Activated naive CD8-positive, alpha-beta T cell treated with anti-CD3 and anti-CD28 coated beads, Interleukin-2, amount 10 ng/mL, durations not matched to agents 7 days and 5 days (primary cell): Measurements from ENCODE around the gene PTPRN2. TPM values are rescaled to one million over a fixed set of nuclear protein-coding genes. Genes with fewer than 3 reads are reported as not detected.
"Not testable (repeated sequence)": the region's sequence is repeated elsewhere in the genome, so short reads cannot be mapped to it uniquely, and the experiment has no call there.

Source experiments
- ATAC-seq: fragments of 150-1000 bp; cut with Tn5 transposase; one replicate; pipeline ENCODE4 v1.10.0; 2021; ENCODE audit warnings: low read depth, moderate library complexity
- POLR2A ChIA-PET: fragments of 350-600 bp; sonication (Branson Sonifier 250); formaldehyde crosslinking; loops from one replicate; lab custom pipeline; 2021; ENCODE audit warnings: antibody characterized with exemption; lab: Charles Lee
- DNase-seq: peaks from one replicate; pipeline ENCODE4 v3.0.0; 2021
- H3K27ac Mint-ChIP-seq: one replicate; pipeline ENCODE4 v1.8.0; 2022; ENCODE audit warnings: mild to moderate bottlenecking, mixed read lengths
- H3K27me3 Mint-ChIP-seq: one replicate; pipeline ENCODE4 v1.8.0; 2022; ENCODE audit warnings: mild to moderate bottlenecking, moderate library complexity, mixed read lengths
- H3K36me3 Mint-ChIP-seq: one replicate; pipeline ENCODE4 v1.8.0; 2021; ENCODE audit warnings: mild to moderate bottlenecking, mixed read lengths
- H3K4me1 Mint-ChIP-seq: one replicate; pipeline ENCODE4 v1.8.0; 2021; ENCODE audit warnings: mixed read lengths
- H3K4me3 Mint-ChIP-seq: one replicate; pipeline ENCODE4 v1.8.0; 2022; ENCODE audit warnings: mild to moderate bottlenecking, moderate library complexity, mixed read lengths
- H3K9me3 Mint-ChIP-seq: one replicate; pipeline ENCODE4 v1.8.0; 2021; ENCODE audit warnings: mixed read lengths
- total RNA-seq, 2 experiments: library from RNA; stranded (reverse); gene quantifications; one replicate each; pipeline ENCODE4 v1.2.3, GENCODE V29; 2021

Gene PTPRN2
- total RNA-seq, 2 experiments from 2014 or later, result 4.5 to 4.9 TPM

DNA sequence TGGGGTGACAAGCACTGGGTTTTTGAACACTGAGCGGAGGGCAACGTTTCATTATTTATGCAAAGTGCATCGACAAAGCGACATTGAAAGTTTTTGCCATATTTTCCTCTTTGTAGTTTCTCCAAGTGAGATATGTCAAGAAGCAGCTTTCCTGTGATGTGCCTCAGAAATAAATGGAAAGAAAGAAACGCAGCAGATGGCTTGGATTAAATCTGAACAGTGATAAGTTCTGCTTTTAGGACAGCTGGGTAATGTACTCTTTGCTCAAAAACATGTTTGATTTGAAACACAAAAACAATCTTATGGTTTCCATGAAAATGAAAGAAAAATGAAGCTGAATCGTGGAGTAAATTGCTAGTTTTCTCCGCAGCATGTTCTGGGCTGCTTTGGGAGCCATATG lies 166.3 kb downstream of the PTPRN2 start:
- no peak for DNase-seq
- H3K27me3 Mint-ChIP-seq, result peaks cover 2% of the 10 kb centered on the region
- no peaks in the 10 kb centered on the region for H3K4me1 Mint-ChIP-seq
- no peak for ATAC-seq
- H3K27ac Mint-ChIP-seq, result no peak overlapping the region
- no peaks in the 10 kb centered on the region for H3K36me3 Mint-ChIP-seq
- POLR2A ChIA-PET, result no interaction called here
- H3K9me3 Mint-ChIP-seq, result peaks cover 7% of the 10 kb centered on the region
- H3K4me3 Mint-ChIP-seq, result no peak overlapping the region

DNA sequence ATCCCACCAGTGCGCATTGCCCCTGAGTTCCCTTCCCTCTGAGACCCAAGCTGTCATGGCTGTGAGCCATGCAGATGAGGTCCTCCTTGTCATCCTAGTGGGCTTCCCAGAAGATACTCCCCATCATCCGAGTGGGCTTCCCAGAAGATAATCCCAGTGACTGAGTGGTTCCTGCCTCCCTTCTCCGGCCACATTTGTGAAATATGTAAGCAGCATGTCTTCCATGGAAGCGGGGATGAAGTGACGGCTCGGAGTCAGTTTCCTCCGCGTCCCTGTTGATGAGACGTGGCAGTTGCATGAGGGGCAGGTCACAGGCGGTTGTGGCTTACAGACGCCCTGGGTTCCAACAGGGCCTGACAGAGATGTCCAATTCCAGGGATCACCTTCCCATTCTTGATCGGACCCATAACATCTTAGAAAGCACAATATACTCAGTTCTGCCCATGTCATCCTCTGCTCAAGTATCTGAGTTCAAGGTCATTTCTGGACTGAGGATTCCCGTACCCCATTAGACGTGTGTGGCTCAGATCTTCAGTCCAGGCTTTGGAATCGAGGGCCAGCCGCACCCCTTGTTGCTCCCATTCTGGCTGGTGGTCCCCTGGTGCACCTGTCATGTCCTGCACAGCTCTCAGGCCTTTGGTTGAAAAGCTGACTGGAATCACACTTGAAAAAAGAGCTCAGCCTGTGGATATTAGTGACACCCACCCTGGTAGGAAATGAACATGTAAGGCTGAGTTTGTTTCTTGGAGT lies 166.9 kb downstream of the PTPRN2 start:
- no peak for ATAC-seq
- H3K36me3 Mint-ChIP-seq, result no peaks in the 10 kb centered on the region
- H3K4me1 Mint-ChIP-seq, result no peaks in the 10 kb centered on the region
- no peak overlapping the region for H3K4me3 Mint-ChIP-seq
- DNase-seq, result no peak
- POLR2A ChIA-PET, result no interaction called here
- no peak overlapping the region for H3K27ac Mint-ChIP-seq
- peaks cover 2% of the 10 kb centered on the region for H3K27me3 Mint-ChIP-seq
- peaks cover 7% of the 10 kb centered on the region for H3K9me3 Mint-ChIP-seq

DNA sequence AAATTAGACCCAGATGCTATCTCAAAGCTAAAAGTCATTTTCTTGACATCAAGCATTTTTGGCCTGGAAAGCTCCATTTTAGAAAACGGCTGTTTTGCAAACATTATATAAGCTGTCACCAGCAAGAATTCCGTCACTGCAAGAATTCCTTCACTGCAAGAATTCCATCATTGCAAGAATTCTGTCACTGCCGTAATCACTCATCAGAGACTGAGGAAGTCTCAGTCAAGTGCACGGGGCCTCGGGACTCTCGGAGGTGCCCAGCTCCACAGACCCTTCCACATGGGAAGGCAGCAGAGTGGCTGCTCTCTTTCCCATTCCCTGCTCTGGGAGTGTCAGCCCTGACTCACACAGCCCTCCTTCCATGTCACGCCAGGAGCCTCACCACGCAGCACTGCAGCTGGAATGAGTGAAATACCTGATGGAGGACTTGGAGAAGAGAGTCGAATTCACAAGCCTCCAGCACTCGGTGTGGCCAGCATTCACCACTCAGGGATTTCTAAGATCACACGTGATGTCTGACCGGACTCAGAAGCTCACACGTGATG lies 168.3 kb downstream of the PTPRN2 start:
- ATAC-seq, result no peak
- Mint-ChIP-seq H3K27me3 (peaks cover 2% of the 10 kb centered on the region), H3K4me1 (no peaks in the 10 kb centered on the region), H3K27ac (no peak overlapping the region), H3K36me3 (no peaks in the 10 kb centered on the region), H3K9me3 (peaks cover 7% of the 10 kb centered on the region), H3K4me3 (no peak overlapping the region)
- DNase-seq, result no peak
- POLR2A ChIA-PET, result no interaction called here

DNA sequence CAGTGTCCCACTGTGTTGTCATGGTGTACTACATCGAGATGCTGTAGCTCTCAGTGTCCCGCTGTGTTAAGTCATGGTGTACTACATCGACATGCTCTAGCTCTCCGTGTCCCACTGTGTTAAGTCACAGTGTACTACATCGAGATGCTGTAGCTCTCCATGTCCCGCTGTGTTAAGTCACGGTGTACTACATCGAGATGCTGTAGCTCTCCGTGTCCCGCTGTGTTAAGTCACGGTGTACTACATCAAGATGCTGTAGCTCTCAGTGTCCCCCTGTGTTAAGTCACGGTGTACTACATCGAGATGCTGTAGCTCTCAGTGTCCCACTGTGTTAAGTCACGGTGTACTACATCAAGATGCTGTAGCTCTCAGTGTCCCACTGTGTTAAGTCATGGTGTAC lies 169.2 kb downstream of the PTPRN2 start:
- H3K36me3 Mint-ChIP-seq, H3K27me3 Mint-ChIP-seq, H3K4me1 Mint-ChIP-seq, POLR2A ChIA-PET, H3K9me3 Mint-ChIP-seq, H3K27ac Mint-ChIP-seq, DNase-seq, H3K4me3 Mint-ChIP-seq, ATAC-seq: not testable (repeated sequence)

DNA sequence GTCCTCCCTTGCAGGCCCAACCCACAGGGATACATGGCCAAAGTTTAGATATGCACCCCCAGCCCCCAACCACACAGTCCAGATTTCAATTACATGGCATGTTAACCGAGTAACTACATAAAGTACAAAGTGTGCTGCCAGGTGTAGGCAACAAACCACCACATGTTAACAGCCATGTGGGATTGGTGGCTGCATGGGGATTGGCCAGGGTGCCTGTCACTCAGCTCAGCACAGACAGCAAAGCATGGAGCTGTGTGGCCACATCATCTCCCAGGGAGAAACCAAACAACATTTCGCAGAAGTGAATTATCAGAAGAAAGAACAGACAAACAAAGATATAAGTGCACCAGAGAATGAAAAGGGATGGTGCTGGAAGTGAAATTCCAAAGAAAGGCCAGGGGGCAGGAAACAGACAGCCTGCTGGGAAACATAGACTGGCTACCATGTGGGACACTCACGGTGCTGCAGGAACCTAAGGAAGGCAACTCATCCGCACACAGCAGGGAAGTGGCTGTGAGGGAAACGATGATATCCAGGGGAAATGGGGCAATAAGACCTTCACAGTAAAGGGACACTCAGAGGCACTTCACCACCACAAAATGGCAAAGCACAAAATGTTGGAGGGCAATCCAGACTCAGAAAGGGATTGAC lies 171.2 kb downstream of the PTPRN2 start:
- ATAC-seq (no peak), DNase-seq (no peak)
- Mint-ChIP-seq H3K27me3 (no peaks in the 10 kb centered on the region), H3K27ac (no peak overlapping the region), H3K4me3 (no peak overlapping the region), H3K9me3 (peaks cover 7% of the 10 kb centered on the region), H3K4me1 (no peaks in the 10 kb centered on the region), H3K36me3 (no peaks in the 10 kb centered on the region)
- POLR2A ChIA-PET, result no interaction called here

DNA sequence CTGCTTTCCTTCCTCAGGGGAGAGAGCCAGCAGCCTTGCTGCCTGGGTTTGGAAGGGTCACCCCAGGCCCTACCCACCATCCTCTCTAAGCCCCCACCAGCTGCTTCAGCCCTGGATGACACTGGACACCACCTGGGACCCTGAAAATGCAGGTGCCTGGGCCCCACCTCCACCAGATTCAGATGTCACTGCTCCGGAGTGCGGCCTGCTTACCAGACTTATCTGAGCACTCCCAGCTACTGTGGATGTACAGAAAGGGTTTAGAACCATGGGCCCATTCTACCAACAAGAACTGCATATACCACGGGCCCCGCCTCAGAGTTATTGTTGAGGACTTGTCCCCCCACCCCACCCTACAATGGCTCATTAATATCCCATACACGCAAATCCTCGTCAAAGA lies 172.3 kb downstream of the PTPRN2 start:
- Mint-ChIP-seq H3K4me1 (no peaks in the 10 kb centered on the region), H3K4me3 (no peak overlapping the region), H3K27me3 (no peaks in the 10 kb centered on the region), H3K9me3 (peaks cover 7% of the 10 kb centered on the region), H3K27ac (no peak overlapping the region), H3K36me3 (no peaks in the 10 kb centered on the region)
- ATAC-seq (no peak), DNase-seq (no peak)
- POLR2A ChIA-PET, result no interaction called here

DNA sequence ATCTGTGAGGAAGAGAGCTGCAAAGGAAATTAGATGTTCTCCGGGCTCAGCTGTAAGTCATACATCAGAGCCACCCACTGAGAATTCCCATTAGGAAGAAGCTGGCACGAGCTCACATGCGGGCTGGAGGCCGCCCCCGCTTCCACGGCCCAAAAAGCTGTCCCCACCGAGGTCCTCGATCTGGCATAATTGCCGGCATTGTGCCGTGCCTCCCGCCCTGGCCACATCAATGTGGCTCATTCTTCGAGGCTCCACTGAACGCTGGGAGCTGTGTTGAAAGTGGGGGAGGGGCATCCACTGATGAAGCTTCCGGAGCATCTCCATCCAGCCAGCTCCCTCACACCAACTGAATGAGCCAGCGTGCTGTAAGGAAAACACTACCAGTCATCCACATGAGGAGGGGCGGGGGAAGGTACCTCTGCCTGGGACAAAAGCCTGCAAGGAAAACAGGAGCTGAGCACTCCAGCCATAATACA lies 173.1 kb downstream of the PTPRN2 start:
- ATAC-seq (no peak), DNase-seq (no peak)
- POLR2A ChIA-PET, result no interaction called here
- Mint-ChIP-seq H3K4me3 (no peak overlapping the region), H3K27me3 (no peaks in the 10 kb centered on the region), H3K9me3 (peaks cover 7% of the 10 kb centered on the region), H3K27ac (no peak overlapping the region), H3K36me3 (no peaks in the 10 kb centered on the region), H3K4me1 (no peaks in the 10 kb centered on the region)

DNA sequence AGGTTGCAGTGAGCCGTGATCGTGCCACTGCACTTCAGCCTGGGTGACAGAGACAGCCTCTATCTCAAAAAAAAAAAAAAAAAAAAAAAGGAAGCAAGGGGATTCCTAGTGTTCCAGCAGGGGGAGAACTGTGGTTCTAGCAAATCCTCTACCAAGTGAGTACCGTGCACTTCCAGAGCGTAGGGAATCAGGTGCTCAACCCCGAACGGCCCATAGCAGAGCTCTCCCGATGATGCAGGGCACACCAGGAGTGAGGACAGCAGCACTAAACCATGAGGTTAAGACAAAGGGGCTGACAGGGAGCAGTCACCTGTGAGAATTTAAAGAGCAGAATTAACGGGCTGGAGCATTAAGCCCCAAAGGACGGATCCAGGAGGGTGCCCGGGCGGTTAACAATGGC lies 173.6 kb downstream of the PTPRN2 start:
- POLR2A ChIA-PET, result no interaction called here
- H3K27ac Mint-ChIP-seq, result no peak overlapping the region
- no peak overlapping the region for H3K4me3 Mint-ChIP-seq
- peaks cover 7% of the 10 kb centered on the region for H3K9me3 Mint-ChIP-seq
- H3K4me1 Mint-ChIP-seq, result no peaks in the 10 kb centered on the region
- DNase-seq (no peak), ATAC-seq (no peak)
- H3K36me3 Mint-ChIP-seq, result no peaks in the 10 kb centered on the region
- H3K27me3 Mint-ChIP-seq, result no peaks in the 10 kb centered on the region

DNA sequence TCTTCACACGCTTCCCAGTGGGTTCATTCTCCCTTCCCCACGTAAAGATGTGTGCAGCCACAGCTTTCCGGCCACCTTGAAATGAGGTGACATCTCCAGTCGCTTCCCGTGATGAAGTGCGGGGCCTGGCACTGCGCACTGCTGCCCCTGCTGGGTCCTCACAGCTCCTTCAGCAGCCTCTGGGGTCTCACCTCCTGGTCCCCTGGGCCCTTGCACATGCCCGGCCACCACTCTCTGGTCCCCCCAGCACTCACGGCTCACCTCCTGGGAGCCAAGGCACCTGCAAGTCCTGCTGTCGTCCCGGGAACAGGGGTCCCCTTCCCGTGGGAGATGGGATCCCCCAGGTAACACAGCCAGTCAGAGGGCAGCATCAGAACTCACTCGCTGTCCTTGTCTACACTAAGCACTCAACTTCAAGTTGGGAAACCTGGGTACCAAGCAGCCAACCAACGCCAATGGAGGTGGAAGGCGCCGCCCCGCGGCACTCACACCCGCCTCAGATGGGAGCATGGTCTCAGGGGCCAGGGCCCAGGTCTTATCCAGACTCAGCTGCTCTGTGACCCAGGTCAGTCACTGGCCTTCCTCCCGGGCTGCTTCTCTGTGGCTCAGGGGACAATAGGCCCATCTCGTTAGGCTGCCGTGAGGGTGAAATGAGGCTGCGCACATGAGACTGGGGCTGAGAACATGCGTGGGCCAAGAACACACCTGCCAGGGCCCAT lies 176.2 kb downstream of the PTPRN2 start:
- H3K4me3 Mint-ChIP-seq, result no peak overlapping the region
- DNase-seq (peak; percentile 15), ATAC-seq (no peak)
- no peaks in the 10 kb centered on the region for H3K4me1 Mint-ChIP-seq
- no peaks in the 10 kb centered on the region for H3K9me3 Mint-ChIP-seq
- POLR2A ChIA-PET, result no interaction called here
- no peak overlapping the region for H3K27ac Mint-ChIP-seq
- no peaks in the 10 kb centered on the region for H3K27me3 Mint-ChIP-seq
- H3K36me3 Mint-ChIP-seq, result no peaks in the 10 kb centered on the region

DNA sequence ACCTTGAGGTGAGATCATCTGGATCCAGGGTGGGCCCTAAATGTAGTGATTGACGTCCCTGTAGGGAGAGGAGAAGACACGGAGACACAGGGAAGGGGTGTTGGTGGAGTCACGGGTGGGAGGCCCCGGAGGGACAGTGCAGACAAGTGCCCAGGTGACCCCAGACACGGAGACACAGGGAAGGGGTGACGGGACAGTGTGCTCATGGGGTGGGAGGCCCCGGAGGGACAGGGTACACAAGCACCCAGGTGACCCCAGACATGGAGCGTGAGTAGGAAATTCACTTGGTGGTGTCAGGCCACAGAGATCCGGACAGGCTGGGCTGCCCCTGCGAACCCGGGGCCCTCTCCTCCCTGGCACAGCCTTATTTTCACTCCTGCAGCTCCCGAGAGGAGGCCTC lies 176.9 kb downstream of the PTPRN2 start:
- H3K36me3 Mint-ChIP-seq, result no peaks in the 10 kb centered on the region
- no peaks in the 10 kb centered on the region for H3K4me1 Mint-ChIP-seq
- H3K4me3 Mint-ChIP-seq, result no peak overlapping the region
- no peaks in the 10 kb centered on the region for H3K27me3 Mint-ChIP-seq
- no peak overlapping the region for H3K27ac Mint-ChIP-seq
- POLR2A ChIA-PET, result interaction anchor here (0.6 kb wide), 1 partner anchor 397 kb away, joined by 3 read pairs; no protein-coding TSS in a partner anchor
- DNase-seq (peak; percentile 15), ATAC-seq (no peak)
- H3K9me3 Mint-ChIP-seq, result no peaks in the 10 kb centered on the region

DNA sequence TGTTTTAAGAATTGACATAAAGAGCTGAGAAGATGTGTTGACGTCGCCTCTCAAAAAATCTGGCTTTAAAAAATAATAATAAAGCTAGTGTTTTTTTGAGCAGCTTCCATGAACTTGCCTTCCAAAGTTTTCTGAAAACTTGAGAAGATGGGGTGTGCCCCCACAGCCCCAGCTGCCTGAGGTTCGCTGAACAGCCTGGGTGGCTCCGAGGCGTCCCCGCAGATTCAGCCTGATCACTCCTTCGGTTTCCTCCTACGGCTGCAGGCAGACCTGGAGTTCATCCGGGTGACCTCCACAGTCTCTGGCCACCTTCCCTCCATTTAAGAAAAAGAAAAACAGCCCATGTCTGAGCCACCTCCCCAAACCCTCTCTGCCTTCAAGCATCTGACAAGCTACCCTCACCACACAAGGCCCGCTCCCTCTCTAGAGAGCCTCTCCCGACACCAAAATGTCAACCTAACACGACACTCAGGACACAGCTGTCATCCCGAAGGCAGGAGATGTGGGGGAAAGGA lies 177.8 kb downstream of the PTPRN2 start:
- POLR2A ChIA-PET, result no interaction called here
- DNase-seq (no peak), ATAC-seq (no peak)
- no peaks in the 10 kb centered on the region for H3K9me3 Mint-ChIP-seq
- H3K36me3 Mint-ChIP-seq, result no peaks in the 10 kb centered on the region
- no peaks in the 10 kb centered on the region for H3K4me1 Mint-ChIP-seq
- no peaks in the 10 kb centered on the region for H3K27me3 Mint-ChIP-seq
- no peak overlapping the region for H3K4me3 Mint-ChIP-seq
- H3K27ac Mint-ChIP-seq, result no peak overlapping the region

DNA sequence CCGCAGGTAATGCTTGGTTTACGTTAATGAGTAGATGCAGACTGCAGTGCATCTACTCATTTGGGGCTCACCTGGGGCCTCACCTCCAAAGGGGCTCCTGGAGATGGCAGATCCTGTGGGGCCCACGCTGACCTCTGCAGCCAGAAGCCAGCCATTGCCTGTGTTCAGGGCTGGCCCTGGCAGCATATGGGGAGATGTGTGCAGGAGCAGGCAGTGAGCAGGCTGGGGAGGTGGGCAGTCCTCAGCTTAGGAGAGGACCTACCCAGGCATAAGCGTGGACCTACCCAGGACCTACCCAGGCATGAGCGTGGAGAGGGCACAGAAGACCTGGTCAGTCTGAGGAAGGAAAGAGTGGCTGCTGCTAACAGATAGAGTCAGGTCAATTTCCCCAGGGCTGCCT lies 178.5 kb downstream of the PTPRN2 start:
- H3K4me3 Mint-ChIP-seq, result no peak overlapping the region
- ATAC-seq (no peak), DNase-seq (no peak)
- no peaks in the 10 kb centered on the region for H3K27me3 Mint-ChIP-seq
- H3K4me1 Mint-ChIP-seq, result no peaks in the 10 kb centered on the region
- H3K9me3 Mint-ChIP-seq, result no peaks in the 10 kb centered on the region
- no peaks in the 10 kb centered on the region for H3K36me3 Mint-ChIP-seq
- no peak overlapping the region for H3K27ac Mint-ChIP-seq
- POLR2A ChIA-PET, result no interaction called here

DNA sequence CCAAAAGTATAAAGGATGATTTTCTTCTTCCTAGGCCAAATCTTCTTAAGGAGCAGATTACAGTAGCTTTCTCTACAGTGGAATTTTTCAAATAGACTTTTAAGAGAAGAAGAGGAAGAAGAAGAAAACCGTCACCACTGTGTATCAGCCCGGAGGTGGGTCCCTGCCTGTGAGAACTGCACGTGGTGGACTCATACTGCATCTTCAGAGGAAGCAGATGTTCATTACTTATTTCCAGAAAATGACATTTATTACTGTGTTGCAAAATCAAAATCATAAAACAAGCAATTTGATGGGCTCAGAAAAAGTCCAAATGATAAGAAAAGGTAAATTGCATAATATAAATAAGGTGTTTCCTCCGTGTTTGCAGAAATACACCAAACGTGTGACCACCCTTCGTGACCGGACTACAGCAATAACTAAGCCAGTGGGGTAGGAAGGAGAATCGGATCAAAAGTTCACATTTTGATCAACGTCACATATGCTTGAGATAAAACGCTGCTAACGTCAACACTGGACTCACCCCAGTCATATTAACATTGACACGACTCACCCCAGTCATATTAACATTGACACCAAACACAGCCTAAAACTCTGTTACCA lies 179.2 kb downstream of the PTPRN2 start:
- Mint-ChIP-seq H3K27ac (no peak overlapping the region), H3K27me3 (no peaks in the 10 kb centered on the region), H3K4me1 (no peaks in the 10 kb centered on the region), H3K4me3 (no peak overlapping the region), H3K36me3 (no peaks in the 10 kb centered on the region), H3K9me3 (no peaks in the 10 kb centered on the region)
- POLR2A ChIA-PET, result no interaction called here
- ATAC-seq (no peak), DNase-seq (no peak)
